ENCODE results near the gene ESYT1. TPM values are rescaled to one million over a fixed set of nuclear protein-coding genes. Genes with fewer than 3 reads are reported as not detected.

The ESYT1 gene
- total and polyA plus RNA-seq, 2 experiments from 2014 or later = 40.0 to 52.3 TPM

DNA sequence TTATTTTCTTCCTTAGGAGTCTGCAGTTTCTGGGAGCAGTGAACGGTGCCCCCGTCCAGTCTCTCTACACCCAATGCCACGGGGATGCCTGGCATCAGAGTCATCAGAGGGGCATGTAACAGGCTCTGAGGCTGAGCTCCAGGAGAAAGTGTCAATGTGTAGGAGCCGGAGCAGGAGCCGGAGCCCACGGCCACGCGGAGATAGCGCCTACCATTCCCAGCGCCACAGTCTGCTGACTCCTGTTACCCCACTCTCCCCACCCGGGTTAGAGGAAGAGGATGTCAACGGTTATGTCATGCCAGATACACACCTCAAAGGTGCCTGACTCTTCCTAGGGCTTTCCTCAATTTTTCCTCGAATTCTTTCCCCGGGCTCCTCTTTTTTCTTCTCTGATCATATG is 27.0 kb upstream of the ESYT1 start:
- Histone ChIP-seq H3K79me2 (peaks cover 14% of the 10 kb centered on the region), H3K27me3 (no peaks in the 10 kb centered on the region), H4K20me1 (ENCODE audit: insufficient read depth, poor library complexity, severe bottlenecking) (peaks cover 6% of the 10 kb centered on the region), H3K9me3 (ENCODE audit: low read depth) (no peaks in the 10 kb centered on the region), H3K4me3 (no peak overlapping the region), H2AFZ (no peak overlapping the region), H3K4me1 (ENCODE audit: insufficient read depth) (peaks cover 12% of the 10 kb centered on the region), H3K27ac (no peak overlapping the region), H3K9me2 (replicated peaks; ENCODE audit: insufficient read depth) (no peaks in the 10 kb centered on the region), H3K36me3 (replicated peaks; ENCODE audit: insufficient read depth, low read depth) (no peaks in the 10 kb centered on the region), H3K4me2 (no peak overlapping the region)
- TF ChIP-seq, protein P1, sequence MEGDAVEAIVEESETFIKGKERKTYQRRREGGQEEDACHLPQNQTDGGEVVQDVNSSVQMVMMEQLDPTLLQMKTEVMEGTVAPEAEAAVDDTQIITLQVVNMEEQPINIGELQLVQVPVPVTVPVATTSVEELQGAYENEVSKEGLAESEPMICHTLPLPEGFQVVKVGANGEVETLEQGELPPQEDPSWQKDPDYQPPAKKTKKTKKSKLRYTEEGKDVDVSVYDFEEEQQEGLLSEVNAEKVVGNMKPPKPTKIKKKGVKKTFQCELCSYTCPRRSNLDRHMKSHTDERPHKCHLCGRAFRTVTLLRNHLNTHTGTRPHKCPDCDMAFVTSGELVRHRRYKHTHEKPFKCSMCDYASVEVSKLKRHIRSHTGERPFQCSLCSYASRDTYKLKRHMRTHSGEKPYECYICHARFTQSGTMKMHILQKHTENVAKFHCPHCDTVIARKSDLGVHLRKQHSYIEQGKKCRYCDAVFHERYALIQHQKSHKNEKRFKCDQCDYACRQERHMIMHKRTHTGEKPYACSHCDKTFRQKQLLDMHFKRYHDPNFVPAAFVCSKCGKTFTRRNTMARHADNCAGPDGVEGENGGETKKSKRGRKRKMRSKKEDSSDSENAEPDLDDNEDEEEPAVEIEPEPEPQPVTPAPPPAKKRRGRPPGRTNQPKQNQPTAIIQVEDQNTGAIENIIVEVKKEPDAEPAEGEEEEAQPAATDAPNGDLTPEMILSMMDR (IDR thresholded peaks at IDR 0.05; ENCODE audit: poor library complexity) = no peak
- no peak for TF ChIP-seq EZH2phosphoT487 (IDR thresholded peaks at IDR 0.05; ENCODE audit: low read depth, severe bottlenecking, unreplicated experiment)
- no peak for TF ChIP-seq EZH2 (IDR thresholded peaks at IDR 0.05; ENCODE audit: borderline replicate concordance)
- 95% methylated on average over 14 of the region's 14 CpGs for WGBS (ENCODE audit: low lambda C conversion rate, missing lambda C conversion rate)
- no peak for DNase-seq (ENCODE audit: low spot score)

DNA sequence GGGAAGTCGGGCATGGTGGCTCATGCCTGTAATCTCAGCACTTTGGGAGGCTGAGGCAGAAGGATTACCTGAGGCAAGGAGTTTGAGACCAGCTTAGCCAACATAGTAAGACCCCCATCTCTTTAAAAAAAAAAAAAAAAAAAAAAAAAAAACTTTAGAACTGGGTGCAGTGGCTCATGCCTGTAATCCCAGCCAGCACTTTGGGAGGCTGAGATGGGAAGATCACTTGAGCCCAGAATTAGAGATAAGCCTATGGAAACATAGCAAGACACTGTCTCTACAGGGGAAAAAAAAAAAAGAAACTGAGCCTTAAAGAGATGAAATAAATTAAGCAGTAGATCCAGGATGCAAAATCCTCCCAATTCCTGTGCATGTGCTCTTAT is 25.4 kb upstream of the ESYT1 start:
- Histone ChIP-seq H4K20me1 (ENCODE audit: insufficient read depth, poor library complexity, severe bottlenecking) (peaks cover 6% of the 10 kb centered on the region), H2AFZ (no peak overlapping the region), H3K79me2 (peaks cover 30% of the 10 kb centered on the region), H3K4me1 (ENCODE audit: insufficient read depth) (peaks cover 12% of the 10 kb centered on the region), H3K36me3 (replicated peaks; ENCODE audit: insufficient read depth, low read depth) (no peaks in the 10 kb centered on the region), H3K27me3 (no peaks in the 10 kb centered on the region), H3K4me2 (no peak overlapping the region), H3K9me2 (replicated peaks; ENCODE audit: insufficient read depth) (no peaks in the 10 kb centered on the region), H3K4me3 (no peak overlapping the region), H3K27ac (peak overlapping the region; percentile 55), H3K9me3 (ENCODE audit: low read depth) (no peaks in the 10 kb centered on the region)
- no peak for TF ChIP-seq EZH2 (IDR thresholded peaks at IDR 0.05; ENCODE audit: borderline replicate concordance)
- no peak for TF ChIP-seq EZH2phosphoT487 (IDR thresholded peaks at IDR 0.05; ENCODE audit: low read depth, severe bottlenecking, unreplicated experiment)
- TF ChIP-seq, protein P1 (IDR thresholded peaks at IDR 0.05; ENCODE audit: poor library complexity) = no peak
- DNase-seq (ENCODE audit: low spot score) = no peak
- WGBS (ENCODE audit: low lambda C conversion rate, missing lambda C conversion rate) = 86% methylated on average over 1 of the region's 1 CpG

DNA sequence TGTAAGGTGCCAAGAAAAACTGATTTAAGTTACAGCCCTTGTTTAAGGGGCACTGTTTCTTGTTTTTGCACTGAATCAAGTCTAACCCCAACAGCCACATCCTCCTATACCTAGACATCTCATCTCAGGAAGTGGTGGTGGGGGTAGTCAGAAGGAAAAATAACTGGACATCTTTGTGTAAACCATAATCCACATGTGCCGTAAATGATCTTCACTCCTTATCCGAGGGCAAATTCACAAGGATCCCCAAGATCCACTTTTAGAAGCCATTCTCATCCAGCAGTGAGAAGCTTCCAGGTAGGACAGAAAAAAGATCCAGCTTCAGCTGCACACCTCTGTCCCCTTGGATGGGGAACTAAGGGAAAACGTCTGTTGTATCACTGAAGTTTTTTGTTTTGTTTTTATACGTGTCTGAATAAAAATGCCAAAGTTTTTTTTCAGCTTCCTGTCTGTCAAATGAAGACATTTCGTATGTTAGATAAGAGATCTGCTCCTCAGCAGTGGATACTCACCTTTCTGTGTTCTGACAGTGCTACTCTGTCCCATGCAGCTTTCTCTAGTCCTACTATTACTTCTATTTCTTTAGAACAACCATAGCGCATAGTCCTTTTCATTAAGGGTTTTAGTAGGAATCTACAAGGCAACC is 24.9 kb upstream of the ESYT1 start:
- no peaks in the 10 kb centered on the region for H3K27me3 ChIP-seq
- no peak overlapping the region for H3K4me3 ChIP-seq
- H3K79me2 ChIP-seq = peaks cover 35% of the 10 kb centered on the region
- TF ChIP-seq, protein P1 (IDR thresholded peaks at IDR 0.05; ENCODE audit: poor library complexity) = no peak
- TF ChIP-seq EZH2phosphoT487 (IDR thresholded peaks at IDR 0.05; ENCODE audit: low read depth, severe bottlenecking, unreplicated experiment) (no peak), EZH2 (IDR thresholded peaks at IDR 0.05; ENCODE audit: borderline replicate concordance) (no peak)
- peaks cover 6% of the 10 kb centered on the region for H4K20me1 ChIP-seq (ENCODE audit: insufficient read depth, poor library complexity, severe bottlenecking)
- H3K4me2 ChIP-seq = peak overlapping the region; percentile 69
- DNase-seq (ENCODE audit: low spot score) = no peak
- H3K4me1 ChIP-seq (ENCODE audit: insufficient read depth) = peaks cover 12% of the 10 kb centered on the region
- peak overlapping the region; percentile 55 for H3K27ac ChIP-seq
- WGBS (ENCODE audit: low lambda C conversion rate, missing lambda C conversion rate) = 85% methylated on average over 6 of the region's 6 CpGs
- no peak overlapping the region for H2AFZ ChIP-seq
- H3K9me2 ChIP-seq (replicated peaks; ENCODE audit: insufficient read depth) = no peaks in the 10 kb centered on the region
- no peaks in the 10 kb centered on the region for H3K9me3 ChIP-seq (ENCODE audit: low read depth)
- no peaks in the 10 kb centered on the region for H3K36me3 ChIP-seq (replicated peaks; ENCODE audit: insufficient read depth, low read depth)
